ENCODE measurements around the gene UCHL5. TPM values are rescaled to one million over a fixed set of nuclear protein-coding genes. Genes with fewer than 3 reads are reported as not detected.

UCHL5 gene
- total and polyA plus RNA-seq, 8 donors: 9.8 to 26.8 (median 17.4) TPM

DNA sequence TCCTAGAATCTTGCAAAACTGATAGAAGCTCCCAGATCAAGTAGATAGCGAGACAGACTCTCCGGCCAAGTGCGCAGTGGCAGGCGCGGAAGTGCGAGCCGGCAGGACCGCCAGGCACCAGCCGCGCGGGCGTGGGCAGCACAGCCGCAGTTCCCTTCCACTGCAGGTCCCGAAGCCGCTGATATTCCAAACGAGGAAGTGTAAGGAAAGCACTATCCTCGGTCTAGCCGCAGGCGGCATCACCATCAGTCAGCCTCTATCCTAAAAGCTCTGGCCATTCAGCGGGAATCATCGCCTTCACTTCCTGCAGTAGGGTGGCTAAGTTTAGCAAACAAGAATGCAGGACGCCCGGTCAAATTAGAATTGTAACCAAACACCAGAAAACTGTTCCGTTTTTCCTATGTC is 45.3 kb upstream of the UCHL5 start:
- DNase-seq (peak in 5 of 6 donors; percentile 9 to 69 (median 29)), FAIRE-seq (no peak), ATAC-seq (peak; percentile 44 to 73 (median 62))
- Histone ChIP-seq H3K27me3 (no peaks in the 10 kb centered on the region), H3K36me3 (no peaks in the 10 kb centered on the region), H3K27ac (peak overlapping the region; percentile 83 to 86 (median 84)), H3K4me1 (peaks cover 0 to 9% (median 5%) of the 10 kb centered on the region in 3 donors), H3K4me3 (peak overlapping the region; percentile 64 to 91 (median 88)), H3K9me3 (no peaks in the 10 kb centered on the region)
- WGBS, 2 donors: 0 to 1% methylated on average over 24 of the region's 24 CpGs
- no peak for TF ChIP-seq CTCF (IDR thresholded peaks at IDR 0.05)
- intact Hi-C loops (cut with DNase I): loop anchor here in 1 of 3 donors (5.0 kb wide), 1 partner anchor 47 kb away; the partner anchor contains the start of genes RO60 and UCHL5

GRCh38 chr1:193103759-193104501 is 44.8 kb upstream of the UCHL5 start:
- WGBS, 2 donors: 21 to 24% methylated on average over 9 of the region's 9 CpGs
- H3K9me3 ChIP-seq: no peaks in the 10 kb centered on the region
- peak overlapping the region; percentile 83 to 86 (median 84) for H3K27ac ChIP-seq
- DNase-seq: no peak
- H3K36me3 ChIP-seq: no peaks in the 10 kb centered on the region
- peak overlapping the region; percentile 64 to 91 (median 88) for H3K4me3 ChIP-seq
- ATAC-seq: no peak
- peaks cover 0 to 9% (median 5%) of the 10 kb centered on the region in 3 donors for H3K4me1 ChIP-seq
- TF ChIP-seq CTCF (IDR thresholded peaks at IDR 0.05): no peak
- intact Hi-C loops (cut with DNase I): loop anchor here in 1 of 3 donors (5.0 kb wide), 1 partner anchor 47 kb away; the partner anchor contains the start of genes RO60 and UCHL5
- no peaks in the 10 kb centered on the region for H3K27me3 ChIP-seq
- no peak for FAIRE-seq

DNA sequence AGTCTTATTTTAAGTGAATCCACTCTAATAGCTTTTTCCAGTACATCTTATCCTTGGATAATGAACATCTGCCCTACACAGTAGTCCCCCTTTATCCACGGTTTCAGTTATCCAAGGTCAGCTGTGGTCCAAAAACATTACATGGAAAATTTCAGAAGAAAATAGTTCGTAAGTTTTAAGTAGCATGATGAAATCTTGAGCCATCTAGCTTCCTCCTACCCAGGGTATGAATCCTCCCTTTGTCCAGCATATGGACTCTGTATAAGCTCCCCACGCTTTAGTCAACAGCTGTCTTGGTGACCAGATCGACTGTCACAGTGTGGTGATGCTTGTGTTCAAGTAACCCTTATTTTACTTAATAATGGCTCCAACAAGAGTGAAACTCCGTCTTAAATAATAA is 43.5 kb upstream of the UCHL5 start:
- Histone ChIP-seq H3K4me3 (no peak overlapping the region), H3K4me1 (peaks cover 0 to 9% (median 5%) of the 10 kb centered on the region in 3 donors), H3K36me3 (no peaks in the 10 kb centered on the region), H3K9me3 (no peaks in the 10 kb centered on the region), H3K27me3 (no peaks in the 10 kb centered on the region), H3K27ac (no peak overlapping the region)
- no peak for TF ChIP-seq CTCF (IDR thresholded peaks at IDR 0.05)
- WGBS, 2 donors: 84 to 88% methylated on average over 5 of the region's 5 CpGs
- FAIRE-seq (no peak), DNase-seq (no peak), ATAC-seq (no peak)
- intact Hi-C loops (cut with DNase I): loop anchor here in 1 of 3 donors (5.0 kb wide), 1 partner anchor 45 kb away; the partner anchor contains the start of genes RO60 and UCHL5

DNA sequence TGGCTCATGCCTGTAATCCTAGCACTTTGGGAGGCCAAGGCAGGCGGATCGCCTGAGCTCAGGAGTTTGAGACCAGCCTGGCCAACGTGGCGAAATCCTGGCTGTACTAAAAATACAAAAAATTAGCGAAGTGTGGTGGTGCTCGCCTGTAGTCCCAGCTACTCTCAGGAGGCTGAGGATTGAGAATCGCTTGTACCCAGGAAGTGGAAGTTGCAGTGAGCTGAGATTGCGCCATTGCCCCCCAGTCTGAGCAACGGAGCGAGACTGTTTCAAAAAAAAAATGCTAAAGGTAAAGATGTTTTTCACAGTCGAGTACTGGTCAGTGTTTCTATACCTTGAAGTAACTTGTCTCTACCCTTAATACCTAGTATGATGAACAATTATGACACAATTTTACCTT is 35.0 kb upstream of the UCHL5 start:
- Histone ChIP-seq H3K27me3 (no peaks in the 10 kb centered on the region), H3K36me3 (peaks cover 0 to 4% (median 3%) of the 10 kb centered on the region in 3 donors), H3K9me3 (no peaks in the 10 kb centered on the region), H3K4me1 (no peaks in the 10 kb centered on the region), H3K27ac (no peak overlapping the region), H3K4me3 (no peak overlapping the region)
- FAIRE-seq (no peak), ATAC-seq (no peak), DNase-seq (no peak)
- intact Hi-C loops (cut with DNase I): no loop called here
- WGBS, 2 donors: 95 to 98% methylated on average over 11 of the region's 11 CpGs
- TF ChIP-seq CTCF (IDR thresholded peaks at IDR 0.05): no peak

DNA sequence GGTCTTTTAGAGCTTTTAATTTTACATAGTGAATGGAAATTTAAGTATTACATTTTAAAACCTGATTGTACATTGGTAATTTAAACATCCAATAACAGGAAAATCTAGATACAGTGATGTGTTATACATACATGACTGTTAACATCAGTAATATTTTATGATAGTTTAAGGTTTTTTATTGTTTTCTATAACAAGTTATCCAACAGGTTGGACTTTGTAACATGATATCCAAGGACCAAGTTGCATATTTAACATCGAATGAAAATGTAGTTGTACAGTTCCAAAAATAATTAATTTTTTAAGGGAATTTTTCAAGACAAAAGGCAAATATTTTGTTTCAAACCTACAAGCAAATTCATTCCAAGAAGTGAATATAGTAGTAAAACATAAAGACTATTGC is 31.7 kb upstream of the UCHL5 start:
- Histone ChIP-seq H3K4me1 (no peaks in the 10 kb centered on the region), H3K9me3 (no peaks in the 10 kb centered on the region), H3K27ac (no peak overlapping the region), H3K4me3 (no peak overlapping the region), H3K27me3 (no peaks in the 10 kb centered on the region), H3K36me3 (peaks cover 0 to 2% (median 0%) of the 10 kb centered on the region in 3 donors)
- intact Hi-C loops (cut with DNase I): no loop called here
- FAIRE-seq (no peak), DNase-seq (no peak), ATAC-seq (no peak)
- 36 to 37% methylated on average over 1 of the region's 1 CpG for WGBS, 2 donors
- no peak for TF ChIP-seq CTCF (IDR thresholded peaks at IDR 0.05)
